ENCODE data around the gene SAMD11.

DNA sequence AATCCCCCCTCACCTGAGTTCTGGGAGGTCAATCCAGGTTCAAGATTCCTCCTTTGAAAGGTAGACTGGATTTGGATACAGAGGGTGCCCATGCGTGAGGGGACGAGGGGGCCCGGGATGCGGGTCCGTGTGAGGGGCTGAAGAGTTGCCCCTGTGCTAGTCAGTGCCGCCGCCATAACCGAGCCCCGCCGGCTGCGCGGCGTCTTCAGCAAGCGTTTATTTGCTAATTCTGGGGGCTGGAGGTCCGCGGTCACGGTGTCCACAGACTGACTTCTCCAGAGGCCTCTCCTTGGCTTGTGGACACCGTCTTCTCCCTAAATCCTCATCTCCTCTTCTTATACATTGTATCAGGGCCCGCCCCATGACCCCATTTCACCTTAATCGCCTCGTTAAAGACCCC is 20.9 kb upstream of the SAMD11 start:
- TF ChIP-seq TCF12 (IDR thresholded peaks at IDR 0.05; ENCODE audit: low read depth) (no peak), RAD21 (IDR thresholded peaks at IDR 0.05; ENCODE audit: low read depth) (no peak), CEBPB (IDR thresholded peaks at IDR 0.05) (no peak), NFIC (IDR thresholded peaks at IDR 0.05) (no peak)
- TF ChIP-seq, protein P1, sequence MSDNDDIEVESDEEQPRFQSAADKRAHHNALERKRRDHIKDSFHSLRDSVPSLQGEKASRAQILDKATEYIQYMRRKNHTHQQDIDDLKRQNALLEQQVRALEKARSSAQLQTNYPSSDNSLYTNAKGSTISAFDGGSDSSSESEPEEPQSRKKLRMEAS (IDR thresholded peaks at IDR 0.05), result no peak
- TF ChIP-seq, protein P2, sequence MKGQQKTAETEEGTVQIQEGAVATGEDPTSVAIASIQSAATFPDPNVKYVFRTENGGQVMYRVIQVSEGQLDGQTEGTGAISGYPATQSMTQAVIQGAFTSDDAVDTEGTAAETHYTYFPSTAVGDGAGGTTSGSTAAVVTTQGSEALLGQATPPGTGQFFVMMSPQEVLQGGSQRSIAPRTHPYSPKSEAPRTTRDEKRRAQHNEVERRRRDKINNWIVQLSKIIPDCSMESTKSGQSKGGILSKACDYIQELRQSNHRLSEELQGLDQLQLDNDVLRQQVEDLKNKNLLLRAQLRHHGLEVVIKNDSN (IDR thresholded peaks at IDR 0.05), result no peak
